ENCODE data around the gene GJB3.
"Not testable (repeated sequence)": the region's sequence is repeated elsewhere in the genome, so short reads cannot be mapped to it uniquely, and the experiment has no call there.

The GJB3 gene

DNA sequence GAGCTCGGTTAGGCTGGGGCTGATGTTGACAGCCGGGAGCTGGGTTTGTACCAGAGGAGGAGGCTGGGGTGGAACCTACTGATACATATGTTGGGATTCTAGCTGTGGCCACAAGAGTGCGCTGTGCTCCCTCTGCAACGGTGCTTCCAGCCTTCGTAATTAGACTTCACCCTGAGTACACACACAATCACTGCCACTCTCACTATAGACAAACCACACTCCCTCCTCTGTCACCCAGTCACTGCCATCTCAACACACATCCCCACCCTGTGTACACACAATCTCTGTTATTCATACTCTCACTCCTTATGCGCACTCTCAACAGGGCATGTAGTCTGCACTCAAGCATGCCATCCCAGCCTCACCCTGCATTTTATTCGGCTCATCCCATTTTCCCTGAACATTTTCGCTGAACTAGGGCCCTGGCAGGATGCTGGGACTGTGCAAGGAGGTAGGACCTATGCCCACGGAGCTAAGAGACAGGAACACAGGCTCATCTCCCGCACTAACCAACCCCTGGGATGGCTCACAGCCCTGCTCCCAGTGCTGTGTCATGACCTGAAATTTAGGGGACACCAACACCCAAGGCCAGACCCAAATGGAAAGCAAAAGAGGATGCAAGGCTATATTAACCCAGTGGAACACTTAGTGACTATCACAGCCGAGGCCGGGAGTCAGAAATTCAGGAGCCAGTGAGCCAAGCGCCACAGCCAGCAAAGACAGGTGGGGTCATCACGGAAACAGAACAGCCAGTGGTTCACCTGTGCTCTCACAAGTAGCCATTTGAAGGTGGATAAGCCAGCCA is 5.7 kb downstream of the GJB3 start:
- peak; percentile 61 to 63 for DNase-seq

DNA sequence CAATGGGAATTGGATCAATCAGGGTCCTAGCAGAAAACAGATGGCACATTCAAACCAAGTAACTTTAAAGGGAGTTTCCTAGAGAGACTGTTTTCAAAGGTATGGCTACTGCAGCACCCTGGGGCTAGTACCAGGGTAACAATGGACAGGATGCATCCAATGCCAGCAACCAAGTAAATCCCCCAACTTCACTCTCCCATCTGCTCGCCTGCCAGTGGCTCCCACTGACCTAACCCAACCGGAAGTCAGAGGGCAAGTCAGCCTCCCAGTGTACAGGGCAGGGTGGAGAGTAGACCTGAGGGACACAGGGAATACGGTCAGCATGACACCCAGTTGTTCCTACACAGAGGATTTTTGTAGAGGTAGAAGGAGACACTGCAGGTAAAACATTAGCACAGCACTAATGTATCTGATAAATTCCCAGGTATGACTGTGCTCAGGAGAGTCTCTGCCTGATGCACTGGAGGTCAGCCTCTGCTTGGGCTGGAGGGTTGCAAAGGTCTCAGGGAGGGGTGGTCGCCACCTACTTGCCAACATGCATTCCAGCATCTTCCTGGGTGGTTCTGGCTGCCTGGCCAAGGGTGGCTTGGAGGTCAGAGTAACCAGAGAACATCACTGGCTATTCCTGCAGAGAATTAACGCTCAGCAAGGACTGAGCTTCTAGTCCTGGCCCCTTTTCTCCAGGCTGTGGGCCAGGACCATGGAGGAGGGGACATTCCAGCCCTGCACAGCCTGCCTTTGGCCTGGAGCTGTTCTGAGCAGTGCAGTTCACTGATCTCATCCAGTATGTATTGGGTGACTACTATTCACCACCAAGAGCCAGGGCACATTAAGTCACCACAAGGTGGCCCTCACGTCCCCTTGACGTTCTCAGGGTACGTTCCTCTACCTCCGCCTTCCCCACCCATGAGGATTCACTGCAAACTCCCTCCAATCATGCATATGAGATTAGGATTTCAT is 6.7 kb downstream of the GJB3 start:
- DNase-seq: no peak

DNA sequence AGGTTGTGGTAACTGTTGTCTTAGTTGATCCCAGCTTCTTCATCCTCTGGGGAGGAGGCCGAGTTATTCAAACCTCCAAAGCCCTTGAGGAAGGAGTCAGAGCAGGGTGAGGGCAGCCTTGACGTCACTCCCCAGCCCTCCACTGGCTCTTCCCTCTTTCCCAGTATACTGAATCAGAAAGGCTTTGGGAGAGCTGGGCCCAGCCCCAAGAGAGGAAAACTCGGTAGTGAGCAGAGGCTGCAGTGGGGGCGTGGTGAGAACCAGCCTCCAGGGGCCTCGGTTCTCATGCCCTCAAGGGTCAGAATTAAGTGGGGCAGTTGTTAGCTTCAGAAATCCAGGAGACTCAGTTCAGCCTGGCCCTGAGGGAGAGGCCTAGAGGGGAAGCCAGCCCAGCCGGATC is 10.0 kb downstream of the GJB3 start:
- DNase-seq: no peak

DNA sequence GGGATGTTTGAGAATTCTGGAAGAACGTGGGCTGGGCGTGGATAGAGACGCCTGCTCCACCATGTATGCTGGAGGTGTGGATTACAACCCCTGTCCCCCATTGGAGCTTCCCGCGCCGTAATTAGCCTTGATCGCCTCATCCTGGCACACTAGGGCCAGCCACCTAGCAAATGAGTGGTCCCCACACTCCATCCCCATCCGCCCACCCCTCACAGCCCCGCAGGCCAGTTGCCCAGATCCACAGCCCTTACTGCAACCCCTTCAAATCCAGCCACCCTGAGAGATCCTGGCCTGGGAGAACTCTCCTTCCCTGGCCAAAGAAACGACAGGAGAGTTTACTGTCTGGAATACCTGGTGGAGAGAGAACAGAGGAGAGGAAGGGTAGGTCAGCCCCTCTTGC is 11.4 kb downstream of the GJB3 start:
- no peak for DNase-seq

DNA sequence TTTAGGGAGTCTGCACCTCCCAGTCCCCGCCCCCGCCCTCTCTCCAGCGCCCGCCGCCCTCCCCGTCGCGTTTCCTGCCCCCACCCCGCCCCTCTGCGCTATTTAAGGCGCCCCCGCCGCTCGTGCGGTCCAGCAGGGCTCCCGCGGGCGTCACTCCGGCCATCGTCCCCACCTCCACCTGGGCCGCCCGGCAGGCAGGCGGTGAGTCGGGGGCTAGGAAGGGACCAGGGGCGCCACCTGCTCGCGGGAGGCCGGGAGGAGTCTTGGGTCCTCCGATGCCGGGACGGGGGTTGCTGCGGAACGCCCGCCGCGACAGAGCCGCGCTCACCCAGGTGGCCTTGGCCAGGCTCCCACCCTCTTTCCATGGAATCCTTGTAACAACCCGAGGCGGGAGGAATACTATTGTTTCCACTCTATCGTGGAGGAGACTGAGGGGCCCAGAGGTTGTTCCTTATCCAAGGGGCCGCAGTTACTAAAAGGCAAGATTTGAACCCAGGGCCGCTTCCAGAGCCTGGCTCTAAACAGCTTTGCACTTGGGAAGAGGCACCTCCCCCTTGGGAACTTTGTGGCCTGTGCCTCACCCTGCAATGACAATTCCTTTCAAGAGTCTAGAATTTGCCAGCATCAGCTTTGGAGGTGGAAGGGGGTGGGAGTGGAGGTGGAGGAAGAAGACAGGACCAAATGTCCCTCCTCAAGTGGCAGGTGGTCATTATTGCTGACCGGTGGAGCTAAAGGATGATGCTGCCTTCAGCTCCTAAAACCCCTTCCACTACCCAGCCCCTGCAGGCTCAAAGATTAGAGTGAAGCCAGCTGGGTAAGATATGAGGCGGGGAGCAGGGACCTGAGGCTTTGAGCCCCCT is 12.1 kb downstream of the GJB3 start, which contains the start of gene GJA4:
TSS of gene GJA4 (plus strand) at position 132 of the 860 bp plus-strand sequence. CDS start 1,215 bp downstream, outside the sequence.
- no peak for DNase-seq

DNA sequence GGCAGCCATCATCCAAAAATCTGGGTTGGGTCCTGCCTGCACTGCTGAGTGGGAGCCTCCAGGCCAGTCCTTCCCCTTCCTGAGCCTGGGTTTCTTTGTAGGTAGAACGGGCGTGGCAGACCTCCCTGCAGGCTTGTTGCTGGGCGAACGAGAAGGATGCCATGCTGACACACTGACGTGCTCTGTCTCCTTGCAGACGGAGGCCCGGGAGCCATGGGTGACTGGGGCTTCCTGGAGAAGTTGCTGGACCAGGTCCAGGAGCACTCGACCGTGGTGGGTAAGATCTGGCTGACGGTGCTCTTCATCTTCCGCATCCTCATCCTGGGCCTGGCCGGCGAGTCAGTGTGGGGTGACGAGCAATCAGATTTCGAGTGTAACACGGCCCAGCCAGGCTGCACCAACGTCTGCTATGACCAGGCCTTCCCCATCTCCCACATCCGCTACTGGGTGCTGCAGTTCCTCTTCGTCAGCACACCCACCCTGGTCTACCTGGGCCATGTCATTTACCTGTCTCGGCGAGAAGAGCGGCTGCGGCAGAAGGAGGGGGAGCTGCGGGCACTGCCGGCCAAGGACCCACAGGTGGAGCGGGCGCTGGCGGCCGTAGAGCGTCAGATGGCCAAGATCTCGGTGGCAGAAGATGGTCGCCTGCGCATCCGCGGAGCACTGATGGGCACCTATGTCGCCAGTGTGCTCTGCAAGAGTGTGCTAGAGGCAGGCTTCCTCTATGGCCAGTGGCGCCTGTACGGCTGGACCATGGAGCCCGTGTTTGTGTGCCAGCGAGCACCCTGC is 13.2 kb downstream of the GJB3 start:
- no peak for DNase-seq

DNA sequence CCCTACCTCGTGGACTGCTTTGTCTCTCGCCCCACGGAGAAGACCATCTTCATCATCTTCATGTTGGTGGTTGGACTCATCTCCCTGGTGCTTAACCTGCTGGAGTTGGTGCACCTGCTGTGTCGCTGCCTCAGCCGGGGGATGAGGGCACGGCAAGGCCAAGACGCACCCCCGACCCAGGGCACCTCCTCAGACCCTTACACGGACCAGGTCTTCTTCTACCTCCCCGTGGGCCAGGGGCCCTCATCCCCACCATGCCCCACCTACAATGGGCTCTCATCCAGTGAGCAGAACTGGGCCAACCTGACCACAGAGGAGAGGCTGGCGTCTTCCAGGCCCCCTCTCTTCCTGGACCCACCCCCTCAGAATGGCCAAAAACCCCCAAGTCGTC is 13.8 kb downstream of the GJB3 start:
- DNase-seq: no peak

DNA sequence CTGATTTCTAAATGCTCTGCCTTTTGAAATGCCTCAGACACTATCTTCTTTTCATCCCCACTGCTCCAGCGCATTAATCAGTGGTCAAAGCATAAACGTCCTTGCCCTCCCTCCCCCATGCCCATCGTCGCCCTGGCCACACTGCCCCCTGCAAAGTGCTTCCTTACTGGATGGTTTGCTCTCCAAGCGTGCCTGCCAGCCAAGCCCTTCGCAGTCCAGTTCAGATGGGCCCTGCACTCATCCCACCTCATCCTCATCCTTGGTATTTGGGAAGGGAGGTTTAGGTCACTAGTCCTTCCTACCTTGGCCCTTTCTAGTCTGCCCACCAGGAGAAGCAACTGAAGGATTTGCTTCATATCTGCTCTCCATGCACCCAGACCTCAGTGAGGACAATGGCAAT is 14.9 kb downstream of the GJB3 start:
- no peak for DNase-seq

DNA sequence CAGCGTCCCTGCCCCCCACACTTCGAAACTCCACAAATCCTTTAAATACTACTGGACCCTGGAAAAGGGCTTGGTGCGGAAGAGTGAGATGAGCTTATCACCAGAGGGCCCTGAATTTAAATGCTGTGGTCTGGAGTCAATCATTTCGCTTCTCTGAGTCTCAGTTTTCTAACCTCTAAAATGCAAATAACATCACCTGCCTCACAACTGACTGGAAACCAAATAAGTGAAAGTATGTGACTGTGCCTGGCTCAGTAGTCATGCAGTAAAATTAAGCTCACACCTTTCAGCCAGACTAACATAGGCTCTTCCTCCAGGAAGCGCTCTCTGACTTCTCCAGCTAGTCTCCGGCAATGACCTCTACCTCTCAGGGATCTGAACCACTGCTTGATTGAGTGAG is 16.0 kb downstream of the GJB3 start:
- DNase-seq: no peak

DNA sequence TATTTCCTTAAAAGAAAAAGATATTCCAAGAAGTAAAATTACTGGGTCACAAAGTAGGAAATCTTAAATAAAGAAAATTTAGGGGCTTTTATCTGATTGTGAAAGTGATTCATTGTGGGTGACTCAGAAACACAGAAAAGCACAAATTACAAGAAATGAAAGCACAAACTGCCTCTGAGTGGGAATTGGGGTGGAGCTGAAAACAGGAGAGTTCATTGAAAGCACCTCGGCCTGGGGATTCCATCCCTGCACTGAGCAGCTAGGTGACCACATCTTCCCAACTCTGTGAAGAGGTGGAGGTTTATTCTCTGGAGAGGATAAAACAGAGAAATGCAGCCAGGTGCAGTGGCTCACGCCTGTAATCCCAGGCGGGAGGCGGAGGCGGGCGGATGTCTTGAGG is 19.2 kb downstream of the GJB3 start:
- DNase-seq: no peak

DNA sequence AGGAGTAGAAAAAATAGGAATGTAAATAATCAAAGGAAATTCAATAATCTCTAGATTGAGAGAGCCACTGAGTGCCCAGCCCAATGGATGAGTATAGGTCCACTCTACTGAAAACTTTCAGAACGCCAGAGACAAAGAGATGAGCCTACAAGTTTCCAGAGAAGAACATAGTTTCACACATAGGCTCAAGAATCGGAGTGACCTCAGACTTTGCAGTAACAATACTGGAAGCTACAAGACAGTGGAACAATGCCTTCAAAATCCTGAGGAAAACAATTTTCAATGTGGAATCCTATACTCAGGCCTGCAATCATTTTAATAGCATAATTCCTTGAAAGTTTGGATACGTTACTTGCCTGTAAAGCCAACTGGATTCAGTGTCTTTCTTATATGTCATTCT is 22.8 kb downstream of the GJB3 start:
- DNase-seq: no peak

DNA sequence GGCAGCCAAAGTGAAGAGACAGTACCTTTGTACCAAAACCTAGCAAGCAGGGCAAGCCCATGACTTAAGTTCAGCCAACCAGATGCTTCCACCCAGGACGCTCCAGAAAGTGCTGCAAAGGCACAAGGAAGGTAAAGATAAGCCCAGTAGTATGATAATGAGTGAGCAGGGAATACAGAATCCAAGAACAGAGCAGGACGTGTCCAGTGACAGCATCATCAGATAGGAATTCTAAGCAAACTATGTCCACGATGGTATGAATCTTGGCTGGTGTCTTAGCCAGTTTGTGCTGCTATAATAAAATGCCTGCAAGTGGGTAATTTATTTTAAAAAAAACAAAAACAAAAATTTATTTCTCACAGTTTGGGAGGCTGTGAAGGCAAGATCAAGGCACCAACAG is 25.4 kb downstream of the GJB3 start:
- no peak for DNase-seq

DNA sequence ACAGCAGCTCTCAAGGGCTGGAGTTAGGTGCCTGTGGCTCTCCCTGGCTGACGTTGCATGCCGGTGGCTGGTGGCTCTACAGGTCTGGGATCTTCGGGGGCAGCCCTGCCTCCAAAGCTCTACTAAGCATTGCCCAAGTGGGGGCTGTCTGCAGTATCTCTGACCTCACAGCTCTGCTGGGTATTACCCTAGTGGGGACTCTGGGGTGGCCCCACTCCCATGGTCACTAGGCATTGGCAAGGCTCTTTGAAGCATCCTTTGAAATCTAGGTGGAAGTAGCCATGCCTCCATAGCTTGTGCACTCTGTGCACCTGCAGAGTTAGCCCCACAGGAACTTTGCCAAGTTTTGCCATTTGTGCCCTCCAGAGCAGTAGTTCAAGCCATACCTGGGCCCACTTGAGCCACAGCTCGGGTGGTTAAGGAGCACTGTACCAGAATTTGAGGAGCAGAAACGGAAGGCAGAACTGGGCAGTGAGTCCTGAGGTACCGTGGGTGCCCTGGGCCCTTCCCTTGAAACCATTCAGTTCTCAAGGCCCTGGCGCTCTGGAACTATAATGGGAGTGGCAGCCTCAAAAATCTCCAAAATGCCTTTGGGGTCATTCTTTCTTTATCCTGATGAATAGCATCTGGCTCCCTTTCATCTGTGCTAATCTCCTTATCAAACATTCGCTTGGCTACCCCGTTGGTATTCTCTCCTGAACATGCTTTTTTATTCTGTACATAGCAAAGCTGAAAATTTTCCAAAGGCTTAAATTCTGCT is 27.2 kb downstream of the GJB3 start:
- no peak for DNase-seq

DNA sequence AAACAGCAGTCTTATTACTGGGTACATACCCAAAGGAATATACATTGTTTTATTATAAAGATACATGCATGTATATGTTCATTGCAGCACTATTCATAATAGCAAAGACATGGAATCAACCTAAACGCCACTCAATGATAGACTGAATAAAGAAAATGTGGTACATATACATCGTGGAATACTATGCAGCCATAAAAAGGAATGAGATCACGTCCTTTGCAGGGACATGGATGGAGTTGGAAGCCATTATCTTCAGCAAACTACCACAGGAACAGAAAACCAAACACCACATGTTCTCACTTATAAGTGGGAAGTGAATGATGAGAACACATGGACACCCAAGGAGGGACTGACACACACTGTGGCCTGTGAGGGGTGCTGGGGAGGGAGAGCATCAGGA is 29.8 kb downstream of the GJB3 start:
- DNase-seq: not testable (repeated sequence)

DNA sequence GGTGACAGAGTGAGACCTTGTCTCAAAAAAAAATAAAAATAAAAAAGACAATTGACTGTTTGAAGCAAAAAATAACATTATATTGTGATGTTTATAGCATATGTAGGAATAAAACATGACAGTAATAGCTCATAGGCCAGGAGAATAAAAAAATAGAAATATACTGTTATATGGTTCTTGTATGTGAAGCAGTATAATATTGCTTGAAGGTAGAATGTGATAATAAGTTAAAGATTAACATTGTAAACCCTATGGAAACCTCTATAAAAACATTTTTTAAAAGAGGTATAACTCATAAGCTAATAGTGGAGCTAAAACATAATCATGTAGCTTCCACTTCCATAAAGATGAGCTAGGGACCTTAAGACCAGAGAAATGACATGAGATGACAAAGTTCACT is 35.3 kb downstream of the GJB3 start:
- no peak for DNase-seq

DNA sequence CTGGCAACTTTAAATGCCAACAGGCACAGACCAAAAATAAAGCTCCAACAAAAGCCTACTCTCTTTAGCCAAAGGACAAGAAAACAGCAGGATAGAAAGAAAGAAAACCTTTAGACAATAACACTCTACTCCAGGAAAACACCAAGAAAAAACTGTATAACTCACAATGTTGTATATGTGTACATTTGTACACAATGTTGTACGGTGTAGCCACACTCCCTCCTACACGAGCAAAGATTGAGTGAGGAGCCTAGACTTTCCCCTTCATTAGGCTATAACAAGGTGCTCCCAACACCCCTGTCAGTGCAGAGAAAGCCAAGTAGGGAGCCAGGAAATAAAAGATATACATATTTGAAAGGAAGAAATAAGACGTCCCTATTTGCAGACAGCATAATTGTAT is 35.8 kb downstream of the GJB3 start:
- DNase-seq: no peak

DNA sequence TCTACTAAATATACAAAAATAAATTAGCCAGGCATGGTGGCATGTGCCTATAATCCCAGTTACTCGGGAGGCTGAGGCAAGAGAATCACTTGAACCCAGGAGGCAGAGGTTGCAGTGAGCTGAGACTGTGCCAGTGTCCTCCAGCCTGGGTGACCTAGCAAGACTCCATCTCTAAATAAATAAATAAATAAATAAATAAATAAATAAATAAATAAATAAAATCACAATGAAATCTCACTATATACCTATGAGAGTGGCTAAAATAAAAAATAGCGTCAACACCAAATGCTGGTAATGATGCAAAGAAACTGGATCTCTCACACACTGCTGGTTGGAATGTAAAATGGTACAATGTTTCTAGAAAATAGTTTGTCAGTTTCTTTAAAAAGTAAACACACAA is 37.8 kb downstream of the GJB3 start:
- not testable (repeated sequence) for DNase-seq

DNA sequence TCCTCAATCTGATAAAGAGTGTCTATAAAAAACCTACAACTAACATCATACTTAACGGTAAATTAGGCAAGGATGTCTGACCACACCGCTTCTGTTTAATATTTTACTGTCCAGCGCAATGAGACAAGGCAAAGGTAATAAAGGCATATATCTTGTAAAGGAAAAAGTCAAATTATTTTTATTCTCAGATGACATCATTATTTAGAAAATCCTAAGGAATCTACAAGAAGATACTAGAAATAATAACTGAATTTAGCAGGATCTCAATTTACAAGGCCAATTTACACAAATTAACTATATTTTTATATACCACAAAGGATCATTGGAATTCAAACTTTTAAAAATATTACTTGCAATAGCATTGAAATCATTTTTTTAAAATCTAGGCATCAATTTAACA is 41.2 kb downstream of the GJB3 start:
- DNase-seq: no peak

DNA sequence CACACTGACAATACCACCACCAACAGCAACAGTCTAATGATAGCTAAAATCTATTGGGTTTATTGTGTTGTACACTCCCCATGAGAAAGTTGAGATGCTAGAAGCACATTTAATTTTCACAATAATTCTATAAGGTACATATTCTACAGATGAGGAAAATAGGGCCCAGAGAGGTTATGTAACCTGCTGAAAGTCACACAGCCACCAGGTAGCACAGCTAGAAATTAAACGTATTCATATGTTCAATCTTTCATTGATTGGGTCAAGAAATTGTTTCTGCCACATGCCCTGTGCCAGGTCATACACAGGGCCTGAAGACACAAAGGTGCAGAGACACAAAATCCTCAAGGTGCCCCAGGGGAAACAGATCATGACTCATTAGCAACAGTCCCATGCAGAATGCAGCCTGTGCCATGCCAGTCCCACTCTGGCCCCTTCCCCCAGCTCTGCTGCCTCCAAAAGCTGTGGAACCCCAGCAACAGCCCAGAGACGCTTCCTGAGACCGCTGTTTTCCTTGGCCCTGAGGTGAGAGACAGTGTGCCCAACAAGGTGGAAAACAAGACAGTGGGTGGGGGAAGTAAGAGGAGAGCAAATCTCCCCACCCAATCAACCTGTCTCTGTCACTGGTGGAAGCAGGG is 43.9 kb downstream of the GJB3 start:
- no peak for DNase-seq

DNA sequence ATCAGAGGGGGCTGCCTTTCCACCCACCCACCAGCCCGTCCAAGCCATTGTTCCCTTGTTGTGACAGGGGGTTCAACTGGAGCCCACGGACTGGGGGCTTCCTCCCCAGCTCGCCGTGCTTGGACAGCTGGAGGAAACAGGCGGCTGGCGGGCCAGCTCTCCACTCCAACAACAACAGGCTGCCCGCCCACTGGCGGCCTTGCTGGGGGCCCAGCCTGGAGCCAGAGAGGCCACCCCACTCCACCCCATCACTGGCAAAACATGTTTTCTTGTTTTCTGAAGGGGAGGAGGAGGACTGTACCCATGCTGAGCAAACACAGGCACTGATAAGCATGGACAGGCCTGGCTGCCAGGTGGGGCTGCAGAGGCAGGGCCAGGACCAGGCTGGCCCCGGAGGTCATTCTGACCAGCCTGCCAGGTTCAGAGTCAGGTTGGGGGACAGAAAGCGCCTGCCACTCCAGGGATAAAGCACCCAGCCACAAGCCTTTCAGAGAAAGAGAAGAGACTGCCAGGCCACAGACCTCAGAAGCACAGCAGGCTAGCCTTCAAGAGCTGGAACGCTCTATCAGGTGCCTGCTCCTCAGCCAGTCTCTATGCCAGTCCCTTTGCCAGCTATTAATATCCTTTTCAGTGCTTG is 44.6 kb downstream of the GJB3 start:
- no peak for DNase-seq

Measured in CD4-positive, alpha-beta T cell treated with Interleukin-4 for 1 hour (primary cell).